ENCODE results near the gene EDNRA.

EDNRA gene

GRCh38 chr4:147453561-147454141, 27.2 kb upstream of the EDNRA start:
- H3K4me2 ChIP-seq (ENCODE audit: low read length) = no peak overlapping the region
- H3K4me3 ChIP-seq (ENCODE audit: low read length) = no peak overlapping the region
- no peaks in the 10 kb centered on the region for H3K27me3 ChIP-seq (ENCODE audit: control insufficient read depth, low read length)
- H3K36me3 ChIP-seq (ENCODE audit: control insufficient read depth, low read length) = no peaks in the 10 kb centered on the region
- no peaks in the 10 kb centered on the region for H3K79me2 ChIP-seq (ENCODE audit: control insufficient read depth, low read length)
- H3K9me2 ChIP-seq (replicated peaks; ENCODE audit: control insufficient read depth, low read length) = no peaks in the 10 kb centered on the region
- no peaks in the 10 kb centered on the region for H3K4me1 ChIP-seq (ENCODE audit: control insufficient read depth, low read length)
- no peaks in the 10 kb centered on the region for H3K9me3 ChIP-seq (ENCODE audit: control insufficient read depth, insufficient read depth, low read length)
- no peaks in the 10 kb centered on the region for H3F3A ChIP-seq (ENCODE audit: control insufficient read depth, insufficient read depth)
- H4K20me1 ChIP-seq (ENCODE audit: control insufficient read depth, insufficient read depth, low read depth, low read length) = no peaks in the 10 kb centered on the region
- H3K27ac ChIP-seq (ENCODE audit: low read depth, low read length) = no peak overlapping the region
- TF ChIP-seq EZH2phosphoT487 (IDR thresholded peaks at IDR 0.05; ENCODE audit: borderline replicate concordance, low read length) = no peak
- TF ChIP-seq, protein P1, sequence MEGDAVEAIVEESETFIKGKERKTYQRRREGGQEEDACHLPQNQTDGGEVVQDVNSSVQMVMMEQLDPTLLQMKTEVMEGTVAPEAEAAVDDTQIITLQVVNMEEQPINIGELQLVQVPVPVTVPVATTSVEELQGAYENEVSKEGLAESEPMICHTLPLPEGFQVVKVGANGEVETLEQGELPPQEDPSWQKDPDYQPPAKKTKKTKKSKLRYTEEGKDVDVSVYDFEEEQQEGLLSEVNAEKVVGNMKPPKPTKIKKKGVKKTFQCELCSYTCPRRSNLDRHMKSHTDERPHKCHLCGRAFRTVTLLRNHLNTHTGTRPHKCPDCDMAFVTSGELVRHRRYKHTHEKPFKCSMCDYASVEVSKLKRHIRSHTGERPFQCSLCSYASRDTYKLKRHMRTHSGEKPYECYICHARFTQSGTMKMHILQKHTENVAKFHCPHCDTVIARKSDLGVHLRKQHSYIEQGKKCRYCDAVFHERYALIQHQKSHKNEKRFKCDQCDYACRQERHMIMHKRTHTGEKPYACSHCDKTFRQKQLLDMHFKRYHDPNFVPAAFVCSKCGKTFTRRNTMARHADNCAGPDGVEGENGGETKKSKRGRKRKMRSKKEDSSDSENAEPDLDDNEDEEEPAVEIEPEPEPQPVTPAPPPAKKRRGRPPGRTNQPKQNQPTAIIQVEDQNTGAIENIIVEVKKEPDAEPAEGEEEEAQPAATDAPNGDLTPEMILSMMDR (IDR thresholded peaks at IDR 0.05; ENCODE audit: low read depth, low read length, poor library complexity, severe bottlenecking) = no peak

DNA sequence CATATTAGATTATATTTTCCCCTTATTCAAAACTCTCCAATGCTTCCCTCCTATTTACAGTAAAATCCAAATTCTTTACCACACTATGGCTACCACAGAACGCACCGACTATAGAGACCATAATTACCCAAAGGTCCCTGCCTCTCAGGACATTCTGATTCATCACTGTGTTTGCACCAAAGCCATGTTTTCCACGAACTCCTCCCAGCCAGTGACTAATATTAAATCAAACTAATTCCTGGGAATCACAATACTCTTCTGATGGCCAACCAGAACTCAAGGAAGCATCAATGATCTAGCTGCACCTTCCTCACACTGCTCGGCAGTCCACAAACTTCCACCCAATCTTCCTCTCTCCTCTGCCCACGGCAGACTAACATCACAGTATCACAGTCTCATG, 24.2 kb upstream of the EDNRA start:
- Histone ChIP-seq H3F3A (ENCODE audit: control insufficient read depth, insufficient read depth) (no peaks in the 10 kb centered on the region), H3K27me3 (ENCODE audit: control insufficient read depth, low read length) (no peaks in the 10 kb centered on the region), H3K79me2 (ENCODE audit: control insufficient read depth, low read length) (no peaks in the 10 kb centered on the region), H3K36me3 (ENCODE audit: control insufficient read depth, low read length) (no peaks in the 10 kb centered on the region), H4K20me1 (ENCODE audit: control insufficient read depth, insufficient read depth, low read depth, low read length) (no peaks in the 10 kb centered on the region), H3K9me2 (replicated peaks; ENCODE audit: control insufficient read depth, low read length) (no peaks in the 10 kb centered on the region), H3K4me2 (ENCODE audit: low read length) (no peak overlapping the region), H3K27ac (ENCODE audit: low read depth, low read length) (no peak overlapping the region), H3K4me3 (ENCODE audit: low read length) (no peak overlapping the region), H3K4me1 (ENCODE audit: control insufficient read depth, low read length) (no peaks in the 10 kb centered on the region), H3K9me3 (ENCODE audit: control insufficient read depth, insufficient read depth, low read length) (no peaks in the 10 kb centered on the region)
- no peak for TF ChIP-seq EZH2phosphoT487 (IDR thresholded peaks at IDR 0.05; ENCODE audit: borderline replicate concordance, low read length)
- TF ChIP-seq, protein P1 (IDR thresholded peaks at IDR 0.05; ENCODE audit: low read depth, low read length, poor library complexity, severe bottlenecking) = no peak

GRCh38 chr4:147461161-147461560, 19.7 kb upstream of the EDNRA start:
- H3K4me2 ChIP-seq (ENCODE audit: low read length) = no peak overlapping the region
- TF ChIP-seq EZH2phosphoT487 (IDR thresholded peaks at IDR 0.05; ENCODE audit: borderline replicate concordance, low read length) = no peak
- TF ChIP-seq, protein P1 (IDR thresholded peaks at IDR 0.05; ENCODE audit: low read depth, low read length, poor library complexity, severe bottlenecking) = no peak
- H3K27me3 ChIP-seq (ENCODE audit: control insufficient read depth, low read length) = no peaks in the 10 kb centered on the region
- H3F3A ChIP-seq (ENCODE audit: control insufficient read depth, insufficient read depth) = no peaks in the 10 kb centered on the region
- no peaks in the 10 kb centered on the region for H3K9me2 ChIP-seq (replicated peaks; ENCODE audit: control insufficient read depth, low read length)
- no peak overlapping the region for H3K4me3 ChIP-seq (ENCODE audit: low read length)
- no peaks in the 10 kb centered on the region for H4K20me1 ChIP-seq (ENCODE audit: control insufficient read depth, insufficient read depth, low read depth, low read length)
- H3K9me3 ChIP-seq (ENCODE audit: control insufficient read depth, insufficient read depth, low read length) = no peaks in the 10 kb centered on the region
- no peaks in the 10 kb centered on the region for H3K4me1 ChIP-seq (ENCODE audit: control insufficient read depth, low read length)
- no peaks in the 10 kb centered on the region for H3K79me2 ChIP-seq (ENCODE audit: control insufficient read depth, low read length)
- H3K36me3 ChIP-seq (ENCODE audit: control insufficient read depth, low read length) = no peaks in the 10 kb centered on the region
- no peak overlapping the region for H3K27ac ChIP-seq (ENCODE audit: low read depth, low read length)
